ENCODE measurements around the gene RAB3IL1.

Gene RAB3IL1

GRCh38 chr11:61870541-61871031 is 46.8 kb downstream of the RAB3IL1 start:
- DNase-seq (ENCODE audit: insufficient read length, low spot score) (no peak), FAIRE-seq (no peak)
- no peak for TF ChIP-seq CTCF (IDR thresholded peaks at IDR 0.05; ENCODE audit: insufficient read depth, missing control alignments)

DNA sequence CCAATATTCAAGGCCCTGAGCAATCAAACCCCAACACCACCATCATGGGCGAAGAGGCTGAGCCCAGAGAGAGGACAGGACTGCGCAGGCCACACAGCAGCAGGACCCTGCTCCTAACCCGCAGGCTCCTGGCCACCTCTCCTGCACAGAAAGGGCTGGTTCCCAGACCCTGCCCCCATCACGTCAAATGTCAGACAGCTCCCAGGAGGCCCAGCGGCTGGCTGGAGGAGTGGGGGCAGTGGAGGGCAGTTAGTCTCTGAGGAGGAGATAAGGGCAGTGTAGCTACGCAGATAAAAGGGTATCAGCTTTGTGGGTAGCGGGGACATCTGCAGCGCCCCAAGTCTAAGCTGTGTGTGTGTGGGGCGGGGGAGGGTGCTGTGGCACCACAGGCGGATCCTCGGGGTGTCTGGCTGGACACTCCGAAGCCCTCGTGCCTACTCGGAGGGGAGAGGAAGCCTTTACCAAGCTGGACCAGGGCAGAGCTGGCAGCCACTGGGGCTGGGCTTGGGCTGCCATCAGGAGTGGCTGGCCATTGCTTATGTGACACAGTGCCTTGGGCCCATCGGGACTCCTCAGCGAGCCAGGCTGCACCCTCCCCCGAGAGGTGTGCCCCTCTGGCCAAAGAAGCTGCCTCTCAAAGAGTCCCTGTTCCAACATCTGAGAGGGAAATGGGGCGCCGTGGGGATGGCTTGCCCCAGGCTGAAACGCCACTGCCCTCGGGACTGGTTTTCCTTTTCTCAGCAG is 47.5 kb downstream of the RAB3IL1 start:
- FAIRE-seq (no peak), DNase-seq (ENCODE audit: insufficient read length, low spot score) (no peak)
- no peak for TF ChIP-seq CTCF (IDR thresholded peaks at IDR 0.05; ENCODE audit: insufficient read depth, missing control alignments)

DNA sequence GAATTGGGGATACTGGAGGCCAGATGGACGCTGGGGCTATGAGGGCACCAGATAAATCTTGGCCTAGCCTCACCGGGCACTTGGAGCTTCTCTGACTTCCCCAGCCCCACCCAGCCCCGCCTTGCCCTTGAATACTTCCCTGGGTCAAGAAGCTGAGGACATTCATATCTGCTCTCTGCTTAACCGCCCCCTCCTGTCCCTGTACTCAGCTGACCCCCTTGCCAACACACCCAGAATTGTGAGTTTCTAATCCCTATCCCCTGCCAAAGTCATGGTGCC is 48.0 kb downstream of the RAB3IL1 start:
- no peak for DNase-seq (ENCODE audit: insufficient read length, low spot score)
- no peak for TF ChIP-seq CTCF (IDR thresholded peaks at IDR 0.05; ENCODE audit: insufficient read depth, missing control alignments)
- FAIRE-seq: no peak

DNA sequence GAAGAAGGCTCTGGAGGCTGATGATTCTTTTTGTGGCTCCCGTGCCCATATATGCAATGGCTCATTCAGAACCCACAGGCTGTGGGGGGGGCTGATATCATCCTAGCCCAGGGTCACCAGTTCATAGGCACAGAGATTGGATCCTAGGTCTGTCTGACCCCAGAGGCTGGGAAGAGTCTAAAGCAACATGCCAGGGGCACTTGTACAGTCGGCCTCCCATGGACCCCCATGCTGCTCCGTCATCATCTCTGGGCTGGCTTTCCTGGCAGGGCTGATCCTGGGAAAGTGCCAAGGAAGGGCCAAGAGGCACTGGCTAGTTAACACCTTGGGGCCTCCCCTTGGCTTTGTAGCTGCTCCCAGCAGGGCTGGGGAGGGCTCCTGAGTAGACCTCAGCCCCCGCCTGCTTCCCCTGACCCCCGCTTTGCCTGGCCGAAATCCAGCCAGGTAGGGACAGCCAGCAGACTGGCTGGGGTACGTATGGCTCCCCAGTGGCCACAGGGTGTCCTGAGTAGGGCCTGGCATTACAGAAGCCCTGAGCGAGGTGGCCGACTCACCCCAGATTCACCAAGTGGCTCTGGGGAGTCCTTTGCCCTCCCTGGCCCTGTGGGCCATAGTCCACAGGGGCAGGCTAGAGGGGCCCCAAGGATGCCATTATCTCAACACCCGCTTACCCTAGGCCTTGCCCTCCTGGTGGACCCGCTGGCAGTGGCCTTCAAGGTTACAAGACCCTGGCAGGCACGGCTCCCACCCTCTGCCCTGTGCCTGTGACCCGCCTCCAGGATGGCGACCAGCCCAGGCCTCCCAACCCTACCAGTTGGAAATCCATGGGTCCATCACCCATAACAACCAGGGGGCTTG is 48.6 kb downstream of the RAB3IL1 start:
- DNase-seq (ENCODE audit: insufficient read length, low spot score): no peak
- FAIRE-seq: no peak
- TF ChIP-seq CTCF (IDR thresholded peaks at IDR 0.05; ENCODE audit: insufficient read depth, missing control alignments): no peak

- no peak for FAIRE-seq
- DNase-seq (ENCODE audit: insufficient read length, low spot score): no peak
- no peak for TF ChIP-seq CTCF (IDR thresholded peaks at IDR 0.05; ENCODE audit: insufficient read depth, missing control alignments)
These were observed 50.4 kb downstream of the RAB3IL1 start for GRCh38 chr11:61866958-61867343.

DNA sequence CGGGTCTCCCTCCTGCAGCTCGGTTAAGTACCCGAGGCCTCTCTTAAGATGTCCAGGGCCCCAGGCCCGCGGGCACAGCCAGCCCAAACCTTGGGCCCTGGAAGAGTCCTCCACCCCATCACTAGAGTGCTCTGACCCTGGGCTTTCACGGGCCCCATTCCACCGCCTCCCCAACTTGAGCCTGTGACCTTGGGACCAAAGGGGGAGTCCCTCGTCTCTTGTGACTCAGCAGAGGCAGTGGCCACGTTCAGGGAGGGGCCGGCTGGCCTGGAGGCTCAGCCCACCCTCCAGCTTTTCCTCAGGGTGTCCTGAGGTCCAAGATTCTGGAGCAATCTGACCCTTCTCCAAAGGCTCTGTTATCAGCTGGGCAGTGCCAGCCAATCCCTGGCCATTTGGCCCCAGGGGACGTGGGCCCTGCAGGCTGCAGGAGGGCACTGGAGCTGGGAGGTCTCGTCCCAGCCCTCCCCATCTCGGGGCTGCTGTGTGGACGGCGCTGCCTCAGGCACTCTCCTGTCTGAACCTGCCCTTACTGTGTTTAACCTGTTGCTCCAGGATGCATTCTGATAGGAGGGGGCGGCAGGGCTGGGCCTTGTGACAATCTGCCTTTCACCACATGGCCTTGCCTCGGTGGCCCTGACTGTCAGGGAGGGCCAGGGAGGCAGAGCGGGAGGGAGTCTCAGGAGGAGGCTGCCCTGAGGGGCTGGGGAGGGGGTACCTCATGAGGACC is 51.0 kb downstream of the RAB3IL1 start:
- FAIRE-seq: no peak
- DNase-seq (ENCODE audit: insufficient read length, low spot score): no peak
- TF ChIP-seq CTCF (IDR thresholded peaks at IDR 0.05; ENCODE audit: insufficient read depth, missing control alignments): no peak

Measured in D721Med (cell line).